Activated naive CD4-positive, alpha-beta T cell treated with anti-CD3 and anti-CD28 coated beads, Interleukin-2, amount 50 U/mL, for 24 hours (primary cell): Measurements from ENCODE around the gene MRFAP1L1.
"Not testable (repeated sequence)": the region's sequence is repeated elsewhere in the genome, so short reads cannot be mapped to it uniquely, and the experiment has no call there.

Experiments used
- H3K27ac Mint-ChIP-seq: one replicate; pipeline ENCODE4 v1.8.0; 2021; ENCODE audit warnings: mild to moderate bottlenecking, mixed read lengths
- H3K27me3 Mint-ChIP-seq: one replicate; pipeline ENCODE4 v1.8.0; 2021; ENCODE audit warnings: mixed read lengths
- H3K36me3 Mint-ChIP-seq: one replicate; pipeline ENCODE4 v1.8.0; 2021; ENCODE audit warnings: mixed read lengths
- H3K4me1 Mint-ChIP-seq: one replicate; pipeline ENCODE4 v1.8.0; 2021; ENCODE audit warnings: mixed read lengths
- H3K4me3 Mint-ChIP-seq: one replicate; pipeline ENCODE4 v1.8.0; 2021; ENCODE audit warnings: mild to moderate bottlenecking, mixed read lengths
- H3K9me3 Mint-ChIP-seq: one replicate; pipeline ENCODE4 v1.8.0; 2021; ENCODE audit warnings: mixed read lengths

MRFAP1L1 gene

GRCh38 chr4:6725427-6725961 lies 15.8 kb upstream of the MRFAP1L1 start:
- H3K36me3 Mint-ChIP-seq, H3K9me3 Mint-ChIP-seq, H3K27me3 Mint-ChIP-seq, H3K4me3 Mint-ChIP-seq, H3K27ac Mint-ChIP-seq: not testable (repeated sequence)
- H3K4me1 Mint-ChIP-seq = peaks cover 11% of the 10 kb centered on the region

GRCh38 chr4:6724421-6725111 lies 14.9 kb upstream of the MRFAP1L1 start:
- H3K27ac Mint-ChIP-seq = no peak overlapping the region
- no peaks in the 10 kb centered on the region for H3K36me3 Mint-ChIP-seq
- H3K27me3 Mint-ChIP-seq = no peaks in the 10 kb centered on the region
- H3K9me3 Mint-ChIP-seq = no peaks in the 10 kb centered on the region
- peaks cover 17% of the 10 kb centered on the region for H3K4me1 Mint-ChIP-seq
- H3K4me3 Mint-ChIP-seq = no peak overlapping the region

GRCh38 chr4:6723851-6724250 lies 14.2 kb upstream of the MRFAP1L1 start:
- Mint-ChIP-seq H3K9me3 (no peaks in the 10 kb centered on the region), H3K4me3 (no peak overlapping the region), H3K36me3 (no peaks in the 10 kb centered on the region), H3K4me1 (peaks cover 24% of the 10 kb centered on the region), H3K27me3 (no peaks in the 10 kb centered on the region), H3K27ac (no peak overlapping the region)

- H3K27me3 Mint-ChIP-seq = no peaks in the 10 kb centered on the region
- no peak overlapping the region for H3K27ac Mint-ChIP-seq
- H3K4me1 Mint-ChIP-seq = peaks cover 24% of the 10 kb centered on the region
- H3K9me3 Mint-ChIP-seq = no peaks in the 10 kb centered on the region
- no peak overlapping the region for H3K4me3 Mint-ChIP-seq
- H3K36me3 Mint-ChIP-seq = no peaks in the 10 kb centered on the region
These were observed 13.2 kb upstream of the MRFAP1L1 start for GRCh38 chr4:6722891-6723290.

- Mint-ChIP-seq H3K27ac (no peak overlapping the region), H3K36me3 (no peaks in the 10 kb centered on the region), H3K4me1 (peaks cover 21% of the 10 kb centered on the region), H3K9me3 (no peaks in the 10 kb centered on the region), H3K4me3 (no peak overlapping the region), H3K27me3 (no peaks in the 10 kb centered on the region)
These were observed 11.5 kb upstream of the MRFAP1L1 start for GRCh38 chr4:6721121-6721520.

- H3K4me3 Mint-ChIP-seq = peak overlapping the region; percentile 30
- H3K4me1 Mint-ChIP-seq = peaks cover 29% of the 10 kb centered on the region
- no peak overlapping the region for H3K27ac Mint-ChIP-seq
- no peaks in the 10 kb centered on the region for H3K27me3 Mint-ChIP-seq
- H3K36me3 Mint-ChIP-seq = no peaks in the 10 kb centered on the region
- H3K9me3 Mint-ChIP-seq = no peaks in the 10 kb centered on the region
These were observed 10.6 kb upstream of the MRFAP1L1 start for GRCh38 chr4:6720202-6720699.

GRCh38 chr4:6719611-6720179 lies 10.0 kb upstream of the MRFAP1L1 start:
- no peaks in the 10 kb centered on the region for H3K36me3 Mint-ChIP-seq
- H3K27ac Mint-ChIP-seq = no peak overlapping the region
- H3K27me3 Mint-ChIP-seq = no peaks in the 10 kb centered on the region
- no peaks in the 10 kb centered on the region for H3K9me3 Mint-ChIP-seq
- peaks cover 29% of the 10 kb centered on the region for H3K4me1 Mint-ChIP-seq
- H3K4me3 Mint-ChIP-seq = no peak overlapping the region

GRCh38 chr4:6718932-6719610 lies 9.4 kb upstream of the MRFAP1L1 start:
- Mint-ChIP-seq H3K27me3 (no peaks in the 10 kb centered on the region), H3K4me1 (peaks cover 29% of the 10 kb centered on the region), H3K27ac (peak overlapping the region; percentile 44), H3K4me3 (peak overlapping the region; percentile 48), H3K9me3 (no peaks in the 10 kb centered on the region), H3K36me3 (no peaks in the 10 kb centered on the region)

GRCh38 chr4:6716958-6717655 lies 7.4 kb upstream of the MRFAP1L1 start:
- H3K27me3 Mint-ChIP-seq = no peaks in the 10 kb centered on the region
- peaks cover 29% of the 10 kb centered on the region for H3K4me1 Mint-ChIP-seq
- H3K9me3 Mint-ChIP-seq = no peaks in the 10 kb centered on the region
- H3K4me3 Mint-ChIP-seq = peak overlapping the region; percentile 99
- H3K36me3 Mint-ChIP-seq = no peaks in the 10 kb centered on the region
- peak overlapping the region; percentile 90 for H3K27ac Mint-ChIP-seq

- Mint-ChIP-seq H3K9me3 (no peaks in the 10 kb centered on the region), H3K4me3 (peak within 1 kb of the TSS; percentile 99), H3K27me3 (no peaks in the 10 kb centered on the region), H3K4me1 (peaks cover 32% of the 10 kb centered on the region), H3K36me3 (no peaks in the 10 kb centered on the region), H3K27ac (peak within 1 kb of the TSS; percentile 97)
These were observed 6.6 kb upstream of the MRFAP1L1 start, which contains the start of gene BLOC1S4 for GRCh38 chr4:6716018-6716911. TSS of gene BLOC1S4 (plus strand) at chr4:6716174. CDS start at chr4:6716210, 36 bp downstream.

- H3K36me3 Mint-ChIP-seq = no peaks in the 10 kb centered on the region
- peak overlapping the region; percentile 99 for H3K4me3 Mint-ChIP-seq
- H3K9me3 Mint-ChIP-seq = no peaks in the 10 kb centered on the region
- H3K27ac Mint-ChIP-seq = peak overlapping the region; percentile 97
- peaks cover 38% of the 10 kb centered on the region for H3K4me1 Mint-ChIP-seq
- no peaks in the 10 kb centered on the region for H3K27me3 Mint-ChIP-seq
These were observed 6.0 kb upstream of the MRFAP1L1 start for GRCh38 chr4:6715704-6716017.

- H3K27me3 Mint-ChIP-seq = no peaks in the 10 kb centered on the region
- peak overlapping the region; percentile 2 for H3K4me3 Mint-ChIP-seq
- H3K36me3 Mint-ChIP-seq = no peaks in the 10 kb centered on the region
- peaks cover 38% of the 10 kb centered on the region for H3K4me1 Mint-ChIP-seq
- H3K27ac Mint-ChIP-seq = peak overlapping the region; percentile 80
- no peaks in the 10 kb centered on the region for H3K9me3 Mint-ChIP-seq
These were observed 5.3 kb upstream of the MRFAP1L1 start for GRCh38 chr4:6714954-6715353.

- H3K4me3 Mint-ChIP-seq = no peak overlapping the region
- no peaks in the 10 kb centered on the region for H3K27me3 Mint-ChIP-seq
- peak overlapping the region; percentile 55 for H3K27ac Mint-ChIP-seq
- H3K36me3 Mint-ChIP-seq = peaks cover 19% of the 10 kb centered on the region
- H3K4me1 Mint-ChIP-seq = peaks cover 57% of the 10 kb centered on the region
- H3K9me3 Mint-ChIP-seq = no peaks in the 10 kb centered on the region
These were observed 1.3 kb upstream of the MRFAP1L1 start for GRCh38 chr4:6710996-6711395.

- H3K4me1 Mint-ChIP-seq = peaks cover 57% of the 10 kb centered on the region
These were observed 617 bp upstream of the MRFAP1L1 start for GRCh38 chr4:6710282-6710681.

GRCh38 chr4:6706173-6706572 lies 3.5 kb downstream of the MRFAP1L1 start:
- Mint-ChIP-seq H3K36me3 (peaks cover 41% of the 10 kb centered on the region), H3K27me3 (no peaks in the 10 kb centered on the region), H3K27ac (peak overlapping the region; percentile 89), H3K9me3 (peaks cover 5% of the 10 kb centered on the region), H3K4me3 (peak overlapping the region; percentile 99), H3K4me1 (peaks cover 77% of the 10 kb centered on the region)

More at GRCh38 chr4:6710282-6710681, 617 bp upstream of the MRFAP1L1 start:
- H3K9me3 Mint-ChIP-seq = no peaks in the 10 kb centered on the region
- peaks cover 25% of the 10 kb centered on the region for H3K36me3 Mint-ChIP-seq
- H3K4me3 Mint-ChIP-seq = peak overlapping the region; percentile 99
- peak overlapping the region; percentile 98 for H3K27ac Mint-ChIP-seq
- H3K27me3 Mint-ChIP-seq = no peaks in the 10 kb centered on the region
